ENCODE measurements around the gene CNPY1.

GRCh38 chr7:155558351-155558750 is 12.0 kb upstream of the CNPY1 start:
- no peak for TF ChIP-seq EZH2 (IDR thresholded peaks at IDR 0.05; ENCODE audit: insufficient read depth, poor library complexity, severe bottlenecking)
- TF ChIP-seq EZH2phosphoT487 (IDR thresholded peaks at IDR 0.05; ENCODE audit: insufficient read depth, low read depth): no peak
